HepG2 (cell line): ENCODE results near the gene RAD50. TPM values are rescaled to one million over a fixed set of nuclear protein-coding genes. Genes with fewer than 3 reads are reported as not detected.
"Not testable (repeated sequence)": the region's sequence is repeated elsewhere in the genome, so short reads cannot be mapped to it uniquely, and the experiment has no call there.

Experiments used
- ATAC-seq: fragments of 200-7000 bp; cut with Tn5 transposase; 3 replicates; pipeline ENCODE4 v1.9.1; 2020; ENCODE audit warnings: mild to moderate bottlenecking, moderate library complexity
- BruUV-seq: library from RNA; stranded (reverse); fragments of 400-500 nt; replicated peaks from 2 replicates; lab custom pipeline; 2021; lab: Mats Ljungman, UMichigan
- CTCF ChIA-PET: fragments of 300-600 bp; formaldehyde crosslinking; extraction: SDS; loops from one replicate; lab custom pipeline; 2021; ENCODE audit warnings: low total read pairs, inconsistent platforms, low intra/inter-chr PET ratio; lab: Yijun Ruan, JAX
- POLR2A ChIA-PET: fragments of 350-600 bp; sonication (Branson Sonifier 250); formaldehyde crosslinking; loops from one replicate; lab custom pipeline; 2020; ENCODE audit warnings: antibody characterized with exemption, inconsistent platforms; lab: Yijun Ruan, JAX
- DNase-seq: peaks from one replicate; pipeline ENCODE4 v3.0.0-alpha.2; 2015; ENCODE audit warnings: low spot score
- FAIRE-seq: peaks from 3 replicates; lab custom pipeline; 2011; peaks lifted over from hg19 to GRCh38; lab: Jason Lieb, UNC
- H2AFZ ChIP-seq: one replicate; pipeline ENCODE4 v1.6.1; 2011; ENCODE audit warnings: low read length, inconsistent platforms
- H3K27ac ChIP-seq: fragments of 300-600 bp; 3 replicates; pipeline ENCODE4 v1.8.0; 2011; ENCODE audit warnings: mixed run types, mild to moderate bottlenecking, mixed read lengths, low read length, inconsistent platforms; ENCODE audit not compliant: insufficient read depth; ENCODE audit errors: extremely low read length
- H3K27me3 ChIP-seq, 2 experiments: fragments of 200-600 bp in 1 of 2; 2 replicates in 1 of 2; 3 replicates in 1 of 2; pipeline versions ENCODE4 v1.6.0 to v1.8.0; 2011; ENCODE audit warnings: low read length in 2 of 2, mild to moderate bottlenecking in 2 of 2, moderate library complexity in 2 of 2, inconsistent platforms in 1 of 2; ENCODE audit not compliant: insufficient read depth in 2 of 2, control insufficient read depth in 1 of 2
- H3K36me3 ChIP-seq, 2 experiments: fragments of 200-600 bp in 1 of 2; replicated peaks in 1 of 2; 2 replicates in 1 of 2; 3 replicates in 1 of 2; pipeline versions ENCODE4 v1.5.1 to v1.8.0; 2011; ENCODE audit warnings: low read length in 2 of 2, inconsistent platforms in 1 of 2; ENCODE audit not compliant: insufficient read depth in 2 of 2, control insufficient read depth in 1 of 2
- H3K4me1 ChIP-seq: 2 replicates; pipeline ENCODE4 v1.5.1; 2012; ENCODE audit warnings: low read length, inconsistent platforms; ENCODE audit not compliant: insufficient read depth
- H3K4me2 ChIP-seq: 2 replicates; pipeline ENCODE4 v1.6.0; 2011; ENCODE audit warnings: low read depth, low read length, inconsistent platforms
- H3K4me3 ChIP-seq, 3 experiments: fragments of 200-600 bp in 1 of 3; sonication (generic), shearing (Covaris generic) in 1 of 3; replicated peaks in 1 of 3; 2 replicates each; pipeline ENCODE4 v1.5.1; 2011 to 2016; ENCODE audit warnings: low read length in 3 of 3, inconsistent platforms in 2 of 3, low read depth in 2 of 3, mild to moderate bottlenecking in 2 of 3, control low read depth in 1 of 3, mixed read lengths in 1 of 3; ENCODE audit not compliant: insufficient read depth in 1 of 3
- H3K79me2 ChIP-seq: one replicate; pipeline ENCODE4 v1.6.1; 2011; ENCODE audit warnings: low read length, inconsistent platforms; ENCODE audit not compliant: insufficient read depth
- H3K9ac ChIP-seq: 2 replicates; pipeline ENCODE4 v1.6.0; 2011; ENCODE audit warnings: mild to moderate bottlenecking, low read depth, low read length, inconsistent platforms; ENCODE audit not compliant: insufficient read depth
- H3K9me3 ChIP-seq: 2 replicates; pipeline ENCODE4 v1.5.1; 2012; ENCODE audit warnings: mild to moderate bottlenecking, low read length
- H4K20me1 ChIP-seq: 2 replicates; pipeline ENCODE4 v1.6.0; 2011; ENCODE audit warnings: inconsistent platforms, mild to moderate bottlenecking, low read length, moderate library complexity; ENCODE audit not compliant: insufficient read depth
- ATF7 ChIP-seq, 2 experiments: fragments of 450-650 bp in 1 of 2; sonication (generic) in 1 of 2; formaldehyde crosslinking in 1 of 2; IDR thresholded peaks; 2 replicates each; pipeline versions ENCODE4 v1.4.0 to v1.6.1; 2016 to 2020; ENCODE audit warnings: antibody characterized with exemption in 1 of 2, mild to moderate bottlenecking in 1 of 2, missing genetic modification reagents in 1 of 2
- WGBS: methylation state at CpG from one replicate; pipeline ENCODE4 v1.1.6; 2017; ENCODE audit warnings: low lambda C conversion rate; 5-methylcytosine and 5-hydroxymethylcytosine counted together
- in situ Hi-C: cut with HindIII; loops from 2 replicates; pipeline ENCODE4 v1.10.0; 2017; ENCODE audit warnings: low pct_unique_long_range_greater_than_20kb; ENCODE audit not compliant: extremely low pct_ligation_motif_present
- intact Hi-C: fragments of 100-400 bp; cut with micrococcal nuclease; formaldehyde crosslinking; loops from one replicate; pipeline ENCODE4 v1.10.0; 2022; ENCODE audit not compliant: unreplicated experiment
- polyA plus RNA-seq, 8 experiments: library from polyadenylated mRNA; depleted of rRNA in 3 of 8; stranded (reverse) in 7 of 8; unstranded in 1 of 8; fragments of >200 nt; fragmentation: Illumina TruSeq in 4 of 8; extraction: Trizol in 4 of 8; gene quantifications; 2 replicates each; pipeline versions ENCODE4 v1.2.1 to v1.2.3, GENCODE V29; 2011 to 2016; ENCODE audit warnings: low read depth in 4 of 8, missing spikeins in 1 of 8, mixed read lengths in 1 of 8; ENCODE audit not compliant: insufficient read depth in 1 of 8
- total RNA-seq, 5 experiments: library from RNA; depleted of rRNA; stranded (reverse); fragments of >200 nt; fragmentation: Illumina TruSeq; extraction: Trizol; gene quantifications; 2 replicates each; pipeline ENCODE4 v1.2.3, GENCODE V29; 2016; ENCODE audit warnings: low read depth in 1 of 5
- TF ChIP-seq, protein P1 (sequence below): sonication (generic); formaldehyde crosslinking; IDR thresholded peaks from 2 replicates; pipeline ENCODE4 v1.5.0; 2020; ENCODE audit warnings: mild to moderate bottlenecking, missing genetic modification reagents, borderline replicate concordance

The RAD50 gene
- total and polyA plus RNA-seq, 2 of the 13 experiments (the other 11 are each of a cell fraction or from before 2014, with no cell fraction given), result 19.2 to 23.4 TPM

GRCh38 chr5:132561601-132562000 is 4.8 kb downstream of the RAD50 start:
- H3K79me2 ChIP-seq, result peaks cover 44% of the 10 kb centered on the region
- no peak for ATAC-seq
- H3K27me3 ChIP-seq, result no peaks in the 10 kb centered on the region; a peak in 1 of 5 replicates
- H3K4me2 ChIP-seq, result no peak overlapping the region
- no peak overlapping the region for H2AFZ ChIP-seq
- H3K36me3 ChIP-seq, result peaks cover 9 to 47% of the 10 kb centered on the region in 2 experiments
- no peaks in the 10 kb centered on the region; the same call in 1 of the 2 replicates for H3K9me3 ChIP-seq
- intact Hi-C loops (no loop called here), in situ Hi-C loops (no loop called here)
- WGBS, result 97% methylated on average over 3 of the region's 3 CpGs
- H3K4me3 ChIP-seq, result no peak overlapping the region
- no peak overlapping the region for H3K9ac ChIP-seq
- TF ChIP-seq, protein P1, sequence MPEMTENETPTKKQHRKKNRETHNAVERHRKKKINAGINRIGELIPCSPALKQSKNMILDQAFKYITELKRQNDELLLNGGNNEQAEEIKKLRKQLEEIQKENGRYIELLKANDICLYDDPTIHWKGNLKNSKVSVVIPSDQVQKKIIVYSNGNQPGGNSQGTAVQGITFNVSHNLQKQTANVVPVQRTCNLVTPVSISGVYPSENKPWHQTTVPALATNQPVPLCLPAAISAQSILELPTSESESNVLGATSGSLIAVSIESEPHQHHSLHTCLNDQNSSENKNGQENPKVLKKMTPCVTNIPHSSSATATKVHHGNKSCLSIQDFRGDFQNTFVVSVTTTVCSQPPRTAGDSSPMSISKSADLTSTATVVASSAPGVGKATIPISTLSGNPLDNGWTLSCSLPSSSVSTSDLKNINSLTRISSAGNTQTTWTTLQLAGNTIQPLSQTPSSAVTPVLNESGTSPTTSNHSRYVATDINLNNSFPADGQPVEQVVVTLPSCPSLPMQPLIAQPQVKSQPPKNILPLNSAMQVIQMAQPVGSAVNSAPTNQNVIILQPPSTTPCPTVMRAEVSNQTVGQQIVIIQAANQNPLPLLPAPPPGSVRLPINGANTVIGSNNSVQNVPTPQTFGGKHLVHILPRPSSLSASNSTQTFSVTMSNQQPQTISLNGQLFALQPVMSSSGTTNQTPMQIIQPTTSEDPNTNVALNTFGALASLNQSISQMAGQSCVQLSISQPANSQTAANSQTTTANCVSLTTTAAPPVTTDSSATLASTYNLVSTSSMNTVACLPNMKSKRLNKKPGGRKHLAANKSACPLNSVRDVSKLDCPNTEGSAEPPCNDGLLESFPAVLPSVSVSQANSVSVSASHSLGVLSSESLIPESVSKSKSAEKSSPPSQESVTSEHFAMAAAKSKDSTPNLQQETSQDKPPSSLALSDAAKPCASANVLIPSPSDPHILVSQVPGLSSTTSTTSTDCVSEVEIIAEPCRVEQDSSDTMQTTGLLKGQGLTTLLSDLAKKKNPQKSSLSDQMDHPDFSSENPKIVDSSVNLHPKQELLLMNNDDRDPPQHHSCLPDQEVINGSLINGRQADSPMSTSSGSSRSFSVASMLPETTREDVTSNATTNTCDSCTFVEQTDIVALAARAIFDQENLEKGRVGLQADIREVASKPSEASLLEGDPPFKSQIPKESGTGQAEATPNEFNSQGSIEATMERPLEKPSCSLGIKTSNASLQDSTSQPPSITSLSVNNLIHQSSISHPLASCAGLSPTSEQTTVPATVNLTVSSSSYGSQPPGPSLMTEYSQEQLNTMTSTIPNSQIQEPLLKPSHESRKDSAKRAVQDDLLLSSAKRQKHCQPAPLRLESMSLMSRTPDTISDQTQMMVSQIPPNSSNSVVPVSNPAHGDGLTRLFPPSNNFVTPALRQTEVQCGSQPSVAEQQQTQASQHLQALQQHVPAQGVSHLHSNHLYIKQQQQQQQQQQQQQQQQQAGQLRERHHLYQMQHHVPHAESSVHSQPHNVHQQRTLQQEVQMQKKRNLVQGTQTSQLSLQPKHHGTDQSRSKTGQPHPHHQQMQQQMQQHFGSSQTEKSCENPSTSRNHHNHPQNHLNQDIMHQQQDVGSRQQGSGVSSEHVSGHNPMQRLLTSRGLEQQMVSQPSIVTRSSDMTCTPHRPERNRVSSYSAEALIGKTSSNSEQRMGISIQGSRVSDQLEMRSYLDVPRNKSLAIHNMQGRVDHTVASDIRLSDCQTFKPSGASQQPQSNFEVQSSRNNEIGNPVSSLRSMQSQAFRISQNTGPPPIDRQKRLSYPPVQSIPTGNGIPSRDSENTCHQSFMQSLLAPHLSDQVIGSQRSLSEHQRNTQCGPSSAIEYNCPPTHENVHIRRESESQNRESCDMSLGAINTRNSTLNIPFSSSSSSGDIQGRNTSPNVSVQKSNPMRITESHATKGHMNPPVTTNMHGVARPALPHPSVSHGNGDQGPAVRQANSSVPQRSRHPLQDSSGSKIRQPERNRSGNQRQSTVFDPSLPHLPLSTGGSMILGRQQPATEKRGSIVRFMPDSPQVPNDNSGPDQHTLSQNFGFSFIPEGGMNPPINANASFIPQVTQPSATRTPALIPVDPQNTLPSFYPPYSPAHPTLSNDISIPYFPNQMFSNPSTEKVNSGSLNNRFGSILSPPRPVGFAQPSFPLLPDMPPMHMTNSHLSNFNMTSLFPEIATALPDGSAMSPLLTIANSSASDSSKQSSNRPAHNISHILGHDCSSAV (CRISPR knock-in tag), result no peak
- TF ChIP-seq ATF7 (IDR thresholded peaks at IDR 0.05) (peak; percentile 90), ATF7 (CRISPR knock-in tag; IDR thresholded peaks at IDR 0.05) (no peak)
- FAIRE-seq, result no peak
- BruUV-seq, result no TSS peak
- POLR2A ChIA-PET, result no interaction called here
- CTCF ChIA-PET, result no interaction called here
- no peak overlapping the region for H3K27ac ChIP-seq
- peaks cover 25% of the 10 kb centered on the region for H3K4me1 ChIP-seq
- no peaks in the 10 kb centered on the region for H4K20me1 ChIP-seq
- DNase-seq, result no peak

GRCh38 chr5:132564555-132564954 is 7.8 kb downstream of the RAD50 start:
- WGBS, result 100% methylated on average over 2 of the region's 2 CpGs

More at GRCh38 chr5:132564555-132564954, 7.8 kb downstream of the RAD50 start:
- H3K9ac ChIP-seq, intact Hi-C loops, H3K27me3 ChIP-seq, POLR2A ChIA-PET, H3K9me3 ChIP-seq, CTCF ChIA-PET, BruUV-seq, DNase-seq, H4K20me1 ChIP-seq, H3K4me2 ChIP-seq, H3K4me3 ChIP-seq, ATAC-seq, H3K27ac ChIP-seq, in situ Hi-C loops, H2AFZ ChIP-seq, FAIRE-seq: not testable (repeated sequence)
- H3K4me1 ChIP-seq, result peaks cover 19% of the 10 kb centered on the region
- peaks cover 33% of the 10 kb centered on the region for H3K79me2 ChIP-seq
- H3K36me3 ChIP-seq, result peaks cover 10 to 62% of the 10 kb centered on the region in 2 experiments
